H1 (cell line): Measurements from ENCODE around the gene BOLL. TPM values are rescaled to one million over a fixed set of nuclear protein-coding genes. Genes with fewer than 3 reads are reported as not detected.

Experiments used
- CTCF ChIA-PET: fragments of 300-600 bp; sonication (Branson Sonifier 250); formaldehyde crosslinking; loops from one replicate; lab custom pipeline; 2021; ENCODE audit not compliant: partially characterized antibody; lab: Charles Lee
- POLR2A ChIA-PET: fragments of 300-600 bp; sonication (Branson Sonifier 250); formaldehyde crosslinking; loops from one replicate; lab custom pipeline; 2021; ENCODE audit warnings: inconsistent platforms; ENCODE audit not compliant: partially characterized antibody; lab: Charles Lee
- DNase-seq, 2 experiments: peaks; one replicate each; pipeline versions ENCODE4 v3.0.0 to v3.0.0-alpha.2; 2010 to 2022; ENCODE audit warnings: low spot score in 2 of 2, low read depth in 1 of 2, mixed read lengths in 1 of 2
- FAIRE-seq: peaks from 2 replicates; lab custom pipeline; 2011; peaks lifted over from hg19 to GRCh38; lab: Jason Lieb, UNC
- H2AFZ ChIP-seq: 2 replicates; pipeline ENCODE4 v1.8.1; 2012; ENCODE audit warnings: low read length, inconsistent platforms
- H2AK5ac ChIP-seq: 2 replicates; pipeline ENCODE4 v1.6.1; 2013; ENCODE audit warnings: low read depth, low read length
- H2BK120ac ChIP-seq: replicated peaks from 2 replicates; pipeline ENCODE3; 2013; ENCODE audit warnings: low read depth, low read length, inconsistent platforms
- H2BK12ac ChIP-seq: 2 replicates; pipeline ENCODE4 v1.6.1; 2013; ENCODE audit warnings: low read depth, low read length
- H2BK15ac ChIP-seq: 2 replicates; pipeline ENCODE4 v1.6.1; 2013; ENCODE audit warnings: low read length
- H2BK20ac ChIP-seq: 2 replicates; pipeline ENCODE4 v1.6.1; 2013; ENCODE audit warnings: low read length
- H2BK5ac ChIP-seq: 2 replicates; pipeline ENCODE4 v1.6.1; 2013; ENCODE audit warnings: low read depth, low read length
- H3K14ac ChIP-seq: 2 replicates; pipeline ENCODE4 v1.6.1; 2013; ENCODE audit warnings: inconsistent platforms; ENCODE audit not compliant: insufficient read length
- H3K18ac ChIP-seq: 2 replicates; pipeline ENCODE4 v1.6.1; 2013; ENCODE audit warnings: low read length; ENCODE audit errors: extremely low read depth
- H3K23ac ChIP-seq: 2 replicates; pipeline ENCODE4 v1.6.1; 2013; ENCODE audit warnings: inconsistent platforms; ENCODE audit not compliant: insufficient read length
- H3K23me2 ChIP-seq: 2 replicates; pipeline ENCODE4 v1.6.1; 2013; ENCODE audit warnings: low read depth, low read length
- H3K27ac ChIP-seq: 2 replicates; pipeline ENCODE4 v1.6.1; 2011; ENCODE audit warnings: low read depth, low read length, inconsistent platforms
- H3K27me3 ChIP-seq, 4 experiments: replicated peaks in 1 of 4; 1 replicate in 1 of 4; 2 replicates in 3 of 4; pipeline versions ENCODE4 v1.6.1 to v1.8.1; 2011 to 2013; ENCODE audit warnings: low read length in 3 of 4, mild to moderate bottlenecking in 3 of 4, inconsistent platforms in 2 of 4, mixed read lengths in 2 of 4, moderate library complexity in 1 of 4; ENCODE audit not compliant: control insufficient read depth in 3 of 4, insufficient read depth in 3 of 4; ENCODE audit errors: extremely low read depth in 1 of 4
- H3K36me3 ChIP-seq, 4 experiments: 2 replicates each; pipeline versions ENCODE4 v1.6.1 to v1.8.1; 2011 to 2013; ENCODE audit warnings: mild to moderate bottlenecking in 4 of 4, low read length in 3 of 4, moderate library complexity in 2 of 4, control low read depth in 1 of 4, inconsistent platforms in 1 of 4; ENCODE audit not compliant: insufficient read depth in 4 of 4, control insufficient read depth in 2 of 4
- H3K4ac ChIP-seq: replicated peaks from 2 replicates; pipeline ENCODE3; 2013; ENCODE audit warnings: low read length, low read depth, mixed read lengths, inconsistent platforms; ENCODE audit not compliant: insufficient read length
- H3K4me1 ChIP-seq, 4 experiments: replicated peaks in 1 of 4; 1 replicate in 1 of 4; 2 replicates in 3 of 4; pipeline versions ENCODE4 v1.6.1 to v1.8.1; 2011 to 2013; ENCODE audit warnings: low read length in 3 of 4, inconsistent platforms in 2 of 4, mixed read lengths in 1 of 4; ENCODE audit not compliant: insufficient read depth in 4 of 4, control insufficient read depth in 3 of 4
- H3K4me2 ChIP-seq, 2 experiments: 2 replicates each; pipeline versions ENCODE4 v1.6.1 to v1.8.1; 2011 to 2013; ENCODE audit warnings: low read depth in 2 of 2, low read length in 2 of 2, control low read depth in 1 of 2, inconsistent platforms in 1 of 2, mild to moderate bottlenecking in 1 of 2; ENCODE audit not compliant: insufficient read depth in 1 of 2
- H3K4me3 ChIP-seq, 4 experiments: fragments of 200-600, 300-600 bp in 1 of 4; sonication (generic), shearing (Covaris generic), sonication (Bioruptor Twin) in 1 of 4; 2 replicates each; pipeline versions ENCODE4 v1.5.1 to v1.8.1; 2011 to 2016; ENCODE audit warnings: low read length in 4 of 4, low read depth in 3 of 4, control low read depth in 2 of 4, inconsistent platforms in 2 of 4, mild to moderate bottlenecking in 2 of 4, mixed read lengths in 1 of 4, moderate library complexity in 1 of 4; ENCODE audit not compliant: insufficient read depth in 2 of 4; ENCODE audit errors: extremely low read depth in 1 of 4
- H3K56ac ChIP-seq: replicated peaks from 2 replicates; pipeline ENCODE3; 2013; ENCODE audit warnings: low read depth, mild to moderate bottlenecking, mixed read lengths, low read length, inconsistent platforms; ENCODE audit not compliant: insufficient read length
- H3K79me1 ChIP-seq: 2 replicates; pipeline ENCODE4 v1.6.1; 2013; ENCODE audit warnings: low read depth, low read length, control low read depth
- H3K79me2 ChIP-seq, 2 experiments: 2 replicates each; pipeline versions ENCODE4 v1.6.1 to v1.8.1; 2012 to 2013; ENCODE audit warnings: low read length in 2 of 2, mild to moderate bottlenecking in 2 of 2, inconsistent platforms in 1 of 2; ENCODE audit not compliant: insufficient read depth in 2 of 2, control insufficient read depth in 1 of 2
- H3K9ac ChIP-seq, 4 experiments: replicated peaks in 1 of 4; 1 replicate in 1 of 4; 2 replicates in 3 of 4; pipeline versions ENCODE4 v1.6.1 to v1.8.1; 2011 to 2013; ENCODE audit warnings: low read depth in 3 of 4, low read length in 3 of 4, control low read depth in 2 of 4, mild to moderate bottlenecking in 2 of 4, moderate library complexity in 2 of 4, inconsistent platforms in 1 of 4; ENCODE audit errors: extremely low read depth in 1 of 4
- H3K9me3 ChIP-seq, 2 experiments: 2 replicates each; pipeline versions ENCODE4 v1.6.1 to v1.8.1; 2012 to 2013; ENCODE audit warnings: mild to moderate bottlenecking in 2 of 2, moderate library complexity in 2 of 2, control low read depth in 1 of 2, inconsistent platforms in 1 of 2, low read depth in 1 of 2, low read length in 1 of 2, mixed read lengths in 1 of 2; ENCODE audit not compliant: insufficient read depth in 2 of 2
- H4K20me1 ChIP-seq, 2 experiments: replicated peaks in 1 of 2; 2 replicates each; pipeline versions ENCODE3 to v1.8.1; 2011 to 2013; ENCODE audit warnings: inconsistent platforms in 2 of 2, low read length in 2 of 2, mild to moderate bottlenecking in 1 of 2; ENCODE audit not compliant: insufficient read depth in 2 of 2, control insufficient read depth in 1 of 2
- H4K5ac ChIP-seq: 2 replicates; pipeline ENCODE4 v1.6.1; 2013; ENCODE audit warnings: low read length, low read depth, mixed read lengths, inconsistent platforms; ENCODE audit not compliant: insufficient read length
- H4K8ac ChIP-seq: 2 replicates; pipeline ENCODE4 v1.8.0; 2013; ENCODE audit warnings: mild to moderate bottlenecking, moderate library complexity, low read length, inconsistent platforms; ENCODE audit not compliant: insufficient read depth; ENCODE audit errors: extremely low read depth
- H4K91ac ChIP-seq: replicated peaks from 2 replicates; pipeline ENCODE3; 2013; ENCODE audit warnings: low read length, mixed read lengths, inconsistent platforms; ENCODE audit not compliant: insufficient read length
- CHD1 ChIP-seq: IDR thresholded peaks from 2 replicates; pipeline ENCODE4 v1.6.1; 2012; ENCODE audit warnings: low read depth, low read length, improper control_type of control experiment
- CTCF ChIP-seq, 3 experiments: IDR thresholded peaks; 1 replicate in 2 of 3; 2 replicates in 1 of 3; pipeline versions ENCODE4 v1.5.1 to v1.6.1; 2011; ENCODE audit warnings: low read length in 3 of 3, mild to moderate bottlenecking in 3 of 3, inconsistent platforms in 2 of 3, low read depth in 1 of 3, moderate library complexity in 1 of 3; ENCODE audit not compliant: insufficient read depth in 1 of 3; ENCODE audit errors: control extremely low read depth in 1 of 3
- HDAC6 ChIP-seq: IDR thresholded peaks from one replicate; pipeline ENCODE4 v1.7.1; 2012; ENCODE audit warnings: low read depth, mild to moderate bottlenecking, inconsistent platforms, low read length, moderate library complexity
- JUND ChIP-seq: IDR thresholded peaks from 2 replicates; pipeline ENCODE4 v1.6.1; 2011; ENCODE audit warnings: mild to moderate bottlenecking, improper control_type of control experiment, low read length
- MAX ChIP-seq: IDR thresholded peaks from 2 replicates; pipeline ENCODE4 v1.6.1; 2012; ENCODE audit warnings: inconsistent platforms
- NANOG ChIP-seq: IDR thresholded peaks from 2 replicates; pipeline ENCODE4 v1.6.1; 2011; ENCODE audit warnings: low read length, low read depth, mild to moderate bottlenecking, inconsistent platforms; ENCODE audit not compliant: insufficient read depth, poor library complexity, severe bottlenecking
- POLR2A ChIP-seq, 2 experiments: IDR thresholded peaks; 1 replicate in 1 of 2; 2 replicates in 1 of 2; pipeline ENCODE4 v1.6.1; 2011; ENCODE audit warnings: low read depth in 2 of 2, low read length in 2 of 2, mild to moderate bottlenecking in 2 of 2; ENCODE audit errors: control extremely low read depth in 1 of 2
- RAD21 ChIP-seq, 2 experiments: IDR thresholded peaks in 1 of 2; conservative IDR thresholded peaks in 1 of 2; 2 replicates each; pipeline ENCODE4 v1.6.1; 2011; ENCODE audit warnings: low read depth in 2 of 2, low read length in 2 of 2, improper control_type of control experiment in 1 of 2, inconsistent platforms in 1 of 2, mild to moderate bottlenecking in 1 of 2, moderate library complexity in 1 of 2
- SAP30 ChIP-seq: fragments of 300-600 bp; sonication (generic); IDR thresholded peaks from 2 replicates; pipeline ENCODE4 v1.7.1; 2012; ENCODE audit warnings: low read length, moderate library complexity, mild to moderate bottlenecking, inconsistent platforms; ENCODE audit not compliant: insufficient read depth, insufficient replicate concordance
- SP1 ChIP-seq: IDR thresholded peaks from 2 replicates; pipeline ENCODE4 v1.6.1; 2011; ENCODE audit warnings: low read depth, low read length
- WGBS, 2 experiments: shearing (Covaris generic) in 1 of 2; methylation state at CpG; one replicate each; pipeline versions ENCODE4 v1.1.6 to v1.1.7; 2013 to 2015; ENCODE audit warnings: low lambda C conversion rate in 2 of 2, mixed read lengths in 2 of 2, inconsistent platforms in 1 of 2, low coverage in 1 of 2, missing lambda C conversion rate in 1 of 2; ENCODE audit not compliant: insufficient replicate concordance in 2 of 2, insufficient coverage in 1 of 2, insufficient read length in 1 of 2; ENCODE audit errors: extremely low coverage in 1 of 2, missing lambda C conversion rate in 1 of 2; 5-methylcytosine and 5-hydroxymethylcytosine counted together
- polyA plus RNA-seq, 7 experiments: library from polyadenylated mRNA; depleted of rRNA in 3 of 7; stranded (reverse) in 5 of 7; unstranded in 2 of 7; fragments of >200 nt in 5 of 7; fragments of 200-250 nt in 2 of 7; gene quantifications; 1 replicate in 5 of 7; 2 replicates in 1 of 7; 4 replicates in 1 of 7; pipeline versions ENCODE4 v1.2.1 to v1.2.3, GENCODE V29; 2011 to 2013; ENCODE audit warnings: missing spikeins in 2 of 7, mixed read lengths in 2 of 7
- total RNA-seq: library from RNA; stranded (reverse); fragmentation: NEBNext Ultra II Directional; extraction: Animal tissue kit (Norgen Biotek cat#: 25700); gene quantifications from 2 replicates; pipeline ENCODE4 v1.2.1, GENCODE V29; 2021

The BOLL gene
- total and polyA plus RNA-seq, 2 of the 8 experiments (the other 6 are each of a cell fraction or from before 2014, with no cell fraction given), result not detected

GRCh38 chr2:197700960-197701359, 84.2 kb downstream of the BOLL start:
- Histone ChIP-seq H3K79me1 (no peaks in the 10 kb centered on the region; the same call in 1 of the 2 replicates), H2AFZ (no peak overlapping the region), H3K23ac (no peak overlapping the region), H3K4ac (no peak overlapping the region), H3K14ac (no peak overlapping the region), H3K9ac (no peak overlapping the region), H3K23me2 (peaks cover 9% of the 10 kb centered on the region), H3K9me3 (peaks cover 0 to 5% of the 10 kb centered on the region in 2 experiments; a peak in 1 of 4 replicates), H3K27me3 (no peaks in the 10 kb centered on the region; a peak in 1 of 7 replicates), H3K27ac (no peak overlapping the region), H3K36me3 (no peaks in the 10 kb centered on the region), H3K56ac (no peak overlapping the region), H2BK5ac (no peak overlapping the region), H2AK5ac (no peak overlapping the region), H4K91ac (no peak overlapping the region), H3K4me2 (no peak overlapping the region), H2BK12ac (no peak overlapping the region), H2BK15ac (no peak overlapping the region), H3K4me1 (no peaks in the 10 kb centered on the region; a peak in 1 of 7 replicates), H2BK20ac (0 out of 2 replicates have a peak overlapping the region, but pooled peaks have one; percentile 43), H4K5ac (no peak overlapping the region), H4K8ac (no peak overlapping the region), H2BK120ac (no peak overlapping the region), H4K20me1 (peaks cover 2 to 3% of the 10 kb centered on the region in 2 experiments), H3K79me2 (peaks cover 2 to 7% of the 10 kb centered on the region in 2 experiments; a peak in 3 of 4 replicates), H3K18ac (no peak overlapping the region), H3K4me3 (no peak overlapping the region)
- DNase-seq (no peak), FAIRE-seq (no peak)
- POLR2A ChIA-PET, result interaction anchor here (0.6 to 0.9 kb wide), 2 partner anchors 21 to 175 kb away, joined by 3 read pairs; no protein-coding TSS in a partner anchor
- 89% methylated on average over 3 of the region's 3 CpGs; no CpG with 5 or more reads in 1 of the 2 experiments for WGBS, 2 experiments
- CTCF ChIA-PET, result interaction anchor here (1.2 kb wide), 1 partner anchor 101 kb away, joined by 4 read pairs; no protein-coding TSS in a partner anchor
- no peak for TF ChIP-seq JUND
- TF ChIP-seq POLR2A (IDR thresholded peaks at IDR 0.05; ENCODE audit: control extremely low read depth in 1 of 2, low read depth in 2 of 2, low read length in 2 of 2), result no peak
- peak in 1 of 2 experiments; percentile 25; a peak in 1 of 4 replicates for TF ChIP-seq RAD21 (IDR thresholded peaks at IDR 0.05 in 1 of 2, conservative IDR thresholded peaks at IDR 0.05 in 1 of 2; ENCODE audit: low read depth in 2 of 2, low read length in 2 of 2)
- no peak for TF ChIP-seq MAX
- TF ChIP-seq SAP30, result no peak
- TF ChIP-seq CHD1, result no peak
- TF ChIP-seq SP1, result no peak
- no peak for TF ChIP-seq HDAC6
- TF ChIP-seq CTCF (IDR thresholded peaks at IDR 0.05; ENCODE audit: control extremely low read depth in 1 of 3, insufficient read depth in 1 of 3, low read depth in 1 of 3, low read length in 3 of 3), result peak in 1 of 3 experiments; percentile 2; a peak in 1 of 4 replicates
- TF ChIP-seq NANOG, result no peak
